HepG2 (cell line): ENCODE measurements around the gene ITCH. TPM values are rescaled to one million over a fixed set of nuclear protein-coding genes. Genes with fewer than 3 reads are reported as not detected.
A peak's percentile ranks its signal among the peaks of the same experiment; 100 is the strongest.

Source experiments
- DR1 ChIP-seq: sonication (generic); formaldehyde crosslinking; IDR thresholded peaks from 2 replicates; pipeline ENCODE4 v1.8.0; 2021; ENCODE audit warnings: mild to moderate bottlenecking, missing genetic modification reagents, inconsistent platforms
- HOXA9 ChIP-seq: sonication (generic); formaldehyde crosslinking; IDR thresholded peaks from 2 replicates; pipeline ENCODE4 v1.8.1; 2022; ENCODE audit warnings: missing genetic modification reagents, mild to moderate bottlenecking, moderate library complexity, borderline replicate concordance
- MEIS1 ChIP-seq: sonication (generic); formaldehyde crosslinking; IDR thresholded peaks from 2 replicates; pipeline ENCODE4 v1.9.0; 2021; ENCODE audit warnings: mild to moderate bottlenecking, missing genetic modification reagents, moderate library complexity, borderline replicate concordance
- NFKB2 ChIP-seq: sonication (generic); formaldehyde crosslinking; IDR thresholded peaks from 2 replicates; pipeline ENCODE4 v1.4.0; 2020; ENCODE audit warnings: missing genetic modification reagents, borderline replicate concordance
- NFKBIZ ChIP-seq: IDR thresholded peaks from 2 replicates; pipeline ENCODE4 v1.6.1; 2018; ENCODE audit warnings: missing genetic modification reagents, missing compliant biosample characterization
- RXRA ChIP-seq: sonication (generic); formaldehyde crosslinking; IDR thresholded peaks from 2 replicates; pipeline ENCODE4 v1.5.1; 2020; ENCODE audit warnings: missing genetic modification reagents
- SCMH1 ChIP-seq: sonication (generic); formaldehyde crosslinking; IDR thresholded peaks from 2 replicates; pipeline ENCODE4 v1.9.0; 2021; ENCODE audit warnings: missing genetic modification reagents, mild to moderate bottlenecking, borderline replicate concordance
- SP5 ChIP-seq: IDR thresholded peaks from 2 replicates; pipeline ENCODE4 v1.6.1; 2016; ENCODE audit warnings: low read depth, borderline replicate concordance
- YY1 ChIP-seq: IDR thresholded peaks from 2 replicates; pipeline ENCODE4 v1.6.1; 2011; ENCODE audit warnings: low read length, low read depth, moderate library complexity, mild to moderate bottlenecking; ENCODE audit not compliant: insufficient read depth, insufficient replicate concordance
- ZFX ChIP-seq: sonication (generic); formaldehyde crosslinking; IDR thresholded peaks from 2 replicates; pipeline ENCODE4 v1.4.0; 2020; ENCODE audit warnings: mild to moderate bottlenecking, low read depth, missing genetic modification reagents, moderate library complexity
- ZNF18 ChIP-seq: sonication (generic); formaldehyde crosslinking; IDR thresholded peaks from 2 replicates; pipeline ENCODE4 v1.8.0; 2022; ENCODE audit warnings: mild to moderate bottlenecking, missing genetic modification reagents; ENCODE audit not compliant: insufficient replicate concordance
- ZNF44 ChIP-seq: sonication (generic); formaldehyde crosslinking; IDR thresholded peaks from 2 replicates; pipeline ENCODE4 v1.5.1; 2020; ENCODE audit warnings: mild to moderate bottlenecking, missing genetic modification reagents
- ZNF605 ChIP-seq: sonication (generic); formaldehyde crosslinking; IDR thresholded peaks from 2 replicates; pipeline ENCODE4 v1.8.0; 2022; ENCODE audit warnings: mild to moderate bottlenecking, missing genetic modification reagents
- ZNF687 ChIP-seq: sonication (generic); formaldehyde crosslinking; IDR thresholded peaks from 2 replicates; pipeline ENCODE4 v1.5.1; 2020; ENCODE audit warnings: mild to moderate bottlenecking, missing genetic modification reagents, moderate library complexity
- ZNF816 ChIP-seq: sonication (generic); formaldehyde crosslinking; IDR thresholded peaks from 2 replicates; pipeline ENCODE4 v1.8.0; 2022; ENCODE audit warnings: missing genetic modification reagents, mild to moderate bottlenecking, borderline replicate concordance
- ZNF879 ChIP-seq: sonication (generic); formaldehyde crosslinking; IDR thresholded peaks from 2 replicates; pipeline ENCODE4 v1.8.1; 2023; ENCODE audit warnings: missing genetic modification reagents
- ZZZ3 ChIP-seq: sonication (generic); formaldehyde crosslinking; IDR thresholded peaks from 2 replicates; pipeline ENCODE4 v1.4.0; 2020; ENCODE audit warnings: missing genetic modification reagents, mild to moderate bottlenecking, borderline replicate concordance
- polyA plus RNA-seq, 8 experiments: library from polyadenylated mRNA; depleted of rRNA in 3 of 8; stranded (reverse) in 7 of 8; unstranded in 1 of 8; fragments of >200 nt; fragmentation: Illumina TruSeq in 4 of 8; extraction: Trizol in 4 of 8; gene quantifications; 2 replicates each; pipeline versions ENCODE4 v1.2.1 to v1.2.3, GENCODE V29; 2011 to 2016; ENCODE audit warnings: low read depth in 4 of 8, missing spikeins in 1 of 8, mixed read lengths in 1 of 8; ENCODE audit not compliant: insufficient read depth in 1 of 8
- total RNA-seq, 5 experiments: library from RNA; depleted of rRNA; stranded (reverse); fragments of >200 nt; fragmentation: Illumina TruSeq; extraction: Trizol; gene quantifications; 2 replicates each; pipeline ENCODE4 v1.2.3, GENCODE V29; 2016; ENCODE audit warnings: low read depth in 1 of 5
- TF ChIP-seq, protein P1 (sequence below): sonication (generic); formaldehyde crosslinking; IDR thresholded peaks from 2 replicates; pipeline ENCODE4 v1.4.0; 2020; ENCODE audit warnings: mild to moderate bottlenecking, missing genetic modification reagents, borderline replicate concordance

ITCH gene
- total and polyA plus RNA-seq, 2 of the 13 experiments (the other 11 are each of a cell fraction or from before 2014, with no cell fraction given) = 20.5 to 112 TPM

DNA sequence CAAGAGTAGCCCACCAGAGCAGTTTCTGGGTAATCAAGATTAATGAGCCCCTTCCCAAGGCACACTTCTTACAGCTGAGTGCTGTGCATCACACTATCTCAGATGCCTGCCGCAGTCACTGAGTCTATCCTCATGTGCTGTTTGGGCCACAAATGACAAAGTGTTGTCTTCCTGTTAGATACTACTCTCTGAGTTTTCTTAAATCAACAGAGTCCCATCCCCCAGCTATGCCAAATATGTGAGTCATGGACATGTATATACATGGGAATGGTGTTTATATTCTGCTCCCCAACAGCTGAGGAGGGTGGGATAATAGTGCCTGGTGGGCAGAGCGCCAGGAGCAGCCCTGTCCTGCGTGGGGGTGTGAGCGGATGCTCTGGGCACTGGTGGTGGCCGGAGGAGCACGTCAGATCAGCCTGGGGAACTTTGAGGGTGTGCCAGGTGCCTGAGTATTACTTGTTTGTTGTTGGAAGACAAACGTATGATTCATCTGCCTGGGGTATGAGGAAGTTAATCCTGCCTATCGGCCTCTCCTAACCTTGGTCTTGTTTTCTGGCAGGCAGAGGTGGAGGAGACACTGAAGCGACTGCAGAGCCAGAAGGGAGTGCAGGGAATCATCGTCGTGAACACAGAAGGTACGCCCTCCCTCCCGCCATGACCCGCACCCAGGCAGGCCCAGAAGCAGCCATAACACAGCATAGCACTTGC, 162.8 kb downstream of the ITCH start (continued):
- peak; percentile 57; the same call in 1 of the 2 replicates for TF ChIP-seq ZNF605
- peak; percentile 69 for TF ChIP-seq NFKBIZ
- TF ChIP-seq ZNF816 = peak; percentile 95
- TF ChIP-seq, protein P1, sequence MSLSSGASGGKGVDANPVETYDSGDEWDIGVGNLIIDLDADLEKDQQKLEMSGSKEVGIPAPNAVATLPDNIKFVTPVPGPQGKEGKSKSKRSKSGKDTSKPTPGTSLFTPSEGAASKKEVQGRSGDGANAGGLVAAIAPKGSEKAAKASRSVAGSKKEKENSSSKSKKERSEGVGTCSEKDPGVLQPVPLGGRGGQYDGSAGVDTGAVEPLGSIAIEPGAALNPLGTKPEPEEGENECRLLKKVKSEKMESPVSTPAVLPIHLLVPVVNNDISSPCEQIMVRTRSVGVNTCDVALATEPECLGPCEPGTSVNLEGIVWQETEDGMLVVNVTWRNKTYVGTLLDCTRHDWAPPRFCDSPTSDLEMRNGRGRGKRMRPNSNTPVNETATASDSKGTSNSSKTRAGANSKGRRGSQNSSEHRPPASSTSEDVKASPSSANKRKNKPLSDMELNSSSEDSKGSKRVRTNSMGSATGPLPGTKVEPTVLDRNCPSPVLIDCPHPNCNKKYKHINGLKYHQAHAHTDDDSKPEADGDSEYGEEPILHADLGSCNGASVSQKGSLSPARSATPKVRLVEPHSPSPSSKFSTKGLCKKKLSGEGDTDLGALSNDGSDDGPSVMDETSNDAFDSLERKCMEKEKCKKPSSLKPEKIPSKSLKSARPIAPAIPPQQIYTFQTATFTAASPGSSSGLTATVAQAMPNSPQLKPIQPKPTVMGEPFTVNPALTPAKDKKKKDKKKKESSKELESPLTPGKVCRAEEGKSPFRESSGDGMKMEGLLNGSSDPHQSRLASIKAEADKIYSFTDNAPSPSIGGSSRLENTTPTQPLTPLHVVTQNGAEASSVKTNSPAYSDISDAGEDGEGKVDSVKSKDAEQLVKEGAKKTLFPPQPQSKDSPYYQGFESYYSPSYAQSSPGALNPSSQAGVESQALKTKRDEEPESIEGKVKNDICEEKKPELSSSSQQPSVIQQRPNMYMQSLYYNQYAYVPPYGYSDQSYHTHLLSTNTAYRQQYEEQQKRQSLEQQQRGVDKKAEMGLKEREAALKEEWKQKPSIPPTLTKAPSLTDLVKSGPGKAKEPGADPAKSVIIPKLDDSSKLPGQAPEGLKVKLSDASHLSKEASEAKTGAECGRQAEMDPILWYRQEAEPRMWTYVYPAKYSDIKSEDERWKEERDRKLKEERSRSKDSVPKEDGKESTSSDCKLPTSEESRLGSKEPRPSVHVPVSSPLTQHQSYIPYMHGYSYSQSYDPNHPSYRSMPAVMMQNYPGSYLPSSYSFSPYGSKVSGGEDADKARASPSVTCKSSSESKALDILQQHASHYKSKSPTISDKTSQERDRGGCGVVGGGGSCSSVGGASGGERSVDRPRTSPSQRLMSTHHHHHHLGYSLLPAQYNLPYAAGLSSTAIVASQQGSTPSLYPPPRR (CRISPR knock-in tag) = peak; percentile 77
- peak; percentile 98 for TF ChIP-seq ZNF687
- TF ChIP-seq ZZZ3 = 0 out of 2 replicates have a peak, but pooled peaks have one; percentile 25
- TF ChIP-seq MEIS1 (CRISPR knock-in tag) = peak; percentile 94; the same call in 1 of the 2 replicates
- no peak for TF ChIP-seq ZNF44 (CRISPR knock-in tag)
- no peak for TF ChIP-seq DR1
- TF ChIP-seq ZNF879 (CRISPR knock-in tag) = no peak
- peak; percentile 92; the same call in 1 of the 2 replicates for TF ChIP-seq HOXA9
- peak; percentile 95 for TF ChIP-seq ZNF18
- no peak for TF ChIP-seq SCMH1 (CRISPR knock-in tag)
- peak; percentile 93 for TF ChIP-seq SP5 (CRISPR knock-in tag)
- TF ChIP-seq YY1 = no peak
- peak; percentile 45 for TF ChIP-seq ZFX
- TF ChIP-seq NFKB2 (CRISPR knock-in tag) = peak; percentile 87; the same call in 1 of the 2 replicates
- peak; percentile 89 for TF ChIP-seq RXRA (CRISPR knock-in tag)
